ENCODE measurements around the gene ATP6V1E1.

The ATP6V1E1 gene

DNA sequence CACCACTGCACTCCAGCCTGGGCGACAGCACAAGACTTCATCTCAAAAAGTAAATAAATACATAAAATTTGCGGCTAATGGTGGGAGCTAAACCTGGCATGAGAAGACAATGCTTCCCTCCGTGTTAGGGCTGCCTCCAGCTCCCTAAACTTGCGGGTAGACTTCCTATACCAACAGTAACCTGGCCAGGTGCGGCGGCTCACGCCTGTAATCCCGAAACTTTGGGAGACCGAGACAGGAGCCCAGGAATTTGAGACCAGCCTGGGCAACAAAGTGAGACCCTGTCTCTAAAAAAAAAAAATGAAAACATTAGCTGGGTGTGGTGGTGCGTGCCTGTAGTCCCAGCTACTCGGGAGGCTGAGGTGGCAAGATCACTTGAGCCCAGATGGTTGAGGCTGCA is 39.9 kb downstream of the ATP6V1E1 start:
- H3K9ac ChIP-seq (ENCODE audit: low read depth in 1 of 2, low read length in 2 of 2), result no peak overlapping the region
- no peaks in the 10 kb centered on the region for H3K27me3 ChIP-seq (ENCODE audit: control insufficient read depth in 1 of 2, insufficient read depth in 2 of 2, low read length in 2 of 2)
- no peaks in the 10 kb centered on the region for H3K4me1 ChIP-seq (ENCODE audit: control insufficient read depth in 1 of 2, insufficient read depth in 2 of 2, low read length in 2 of 2)
- no peaks in the 10 kb centered on the region for H3K9me3 ChIP-seq (ENCODE audit: control insufficient read depth in 1 of 2, low read length in 2 of 2)
- no peak overlapping the region for H3K4me3 ChIP-seq (ENCODE audit: low read depth in 1 of 2, low read length in 2 of 2)
- peaks cover 21 to 35% of the 10 kb centered on the region in 2 donors for H3K36me3 ChIP-seq (ENCODE audit: control insufficient read depth in 1 of 2, insufficient read depth in 2 of 2, low read length in 2 of 2)
- no peak overlapping the region for H3K27ac ChIP-seq (ENCODE audit: low read depth, low read length)

DNA sequence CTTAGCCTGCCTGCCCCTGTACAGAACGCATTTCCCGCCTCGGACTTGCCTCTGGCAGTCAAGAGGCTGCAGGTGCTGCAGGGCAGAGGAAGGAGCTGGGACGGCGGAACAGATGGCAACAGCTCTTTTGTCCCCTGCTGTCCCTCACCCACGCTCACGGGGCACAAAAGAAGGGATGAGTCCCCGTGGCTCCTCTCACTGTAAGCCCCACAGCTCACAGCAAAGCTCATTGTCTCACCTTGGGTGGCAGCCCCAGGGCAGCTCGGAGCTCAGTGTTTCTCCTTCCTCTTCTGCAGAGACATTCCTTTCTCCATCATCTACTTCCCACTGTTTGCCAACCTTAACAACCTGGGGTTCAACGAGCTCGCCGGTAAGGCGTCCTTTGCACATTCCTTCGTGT is 40.9 kb downstream of the ATP6V1E1 start:
- no peak overlapping the region for H3K4me3 ChIP-seq (ENCODE audit: low read depth in 1 of 2, low read length in 2 of 2)
- H3K4me1 ChIP-seq (ENCODE audit: control insufficient read depth in 1 of 2, insufficient read depth in 2 of 2, low read length in 2 of 2), result no peaks in the 10 kb centered on the region
- H3K9me3 ChIP-seq (ENCODE audit: control insufficient read depth in 1 of 2, low read length in 2 of 2), result no peaks in the 10 kb centered on the region
- H3K27me3 ChIP-seq (ENCODE audit: control insufficient read depth in 1 of 2, insufficient read depth in 2 of 2, low read length in 2 of 2), result no peaks in the 10 kb centered on the region
- H3K9ac ChIP-seq (ENCODE audit: low read depth in 1 of 2, low read length in 2 of 2), result no peak overlapping the region
- peaks cover 13 to 25% of the 10 kb centered on the region in 2 donors for H3K36me3 ChIP-seq (ENCODE audit: control insufficient read depth in 1 of 2, insufficient read depth in 2 of 2, low read length in 2 of 2)
- H3K27ac ChIP-seq (ENCODE audit: low read depth, low read length), result no peak overlapping the region

DNA sequence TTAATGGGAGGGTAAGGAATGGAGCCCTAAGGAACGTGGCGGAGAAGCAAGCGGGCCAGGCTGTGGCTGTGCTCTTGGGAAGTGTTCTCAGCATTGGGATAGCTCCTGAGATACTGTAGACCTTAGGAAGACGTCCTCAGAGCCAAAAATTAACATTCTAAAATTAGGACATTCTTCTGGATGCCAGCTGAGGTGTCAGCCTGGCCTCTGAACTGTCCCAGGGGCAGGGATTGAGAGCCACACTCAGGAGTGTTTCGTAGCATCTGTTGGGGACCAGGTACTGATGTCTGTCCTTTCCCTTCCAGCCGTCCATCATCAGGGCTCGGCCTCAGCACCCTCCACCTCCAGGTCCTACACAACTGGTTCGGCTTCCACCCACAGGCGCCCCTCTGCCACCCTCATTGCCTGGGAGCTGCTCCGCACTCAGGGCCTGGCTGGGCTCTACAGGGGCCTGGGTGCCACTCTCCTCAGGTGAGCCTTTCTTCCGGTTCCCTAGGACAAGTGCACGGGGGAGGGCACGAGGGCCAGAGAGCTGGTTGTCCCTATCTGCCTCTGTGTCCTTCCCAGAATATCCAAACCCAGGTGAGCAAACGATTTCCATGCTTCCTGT is 41.6 kb downstream of the ATP6V1E1 start:
- H3K27ac ChIP-seq (ENCODE audit: low read depth, low read length), result no peak overlapping the region
- no peaks in the 10 kb centered on the region for H3K27me3 ChIP-seq (ENCODE audit: control insufficient read depth in 1 of 2, insufficient read depth in 2 of 2, low read length in 2 of 2)
- no peak overlapping the region for H3K4me3 ChIP-seq (ENCODE audit: low read depth in 1 of 2, low read length in 2 of 2)
- H3K4me1 ChIP-seq (ENCODE audit: control insufficient read depth in 1 of 2, insufficient read depth in 2 of 2, low read length in 2 of 2), result no peaks in the 10 kb centered on the region
- no peaks in the 10 kb centered on the region for H3K9me3 ChIP-seq (ENCODE audit: control insufficient read depth in 1 of 2, low read length in 2 of 2)
- H3K9ac ChIP-seq (ENCODE audit: low read depth in 1 of 2, low read length in 2 of 2), result no peak overlapping the region
- H3K36me3 ChIP-seq (ENCODE audit: control insufficient read depth in 1 of 2, insufficient read depth in 2 of 2, low read length in 2 of 2), result peaks cover 8 to 18% of the 10 kb centered on the region in 2 donors

GRCh38 chr22:17583151-17583550 is 45.4 kb downstream of the ATP6V1E1 start:
- Histone ChIP-seq H3K4me3 (ENCODE audit: low read depth in 1 of 2, low read length in 2 of 2) (no peak overlapping the region), H3K9ac (ENCODE audit: low read depth in 1 of 2, low read length in 2 of 2) (no peak overlapping the region), H3K4me1 (ENCODE audit: control insufficient read depth in 1 of 2, insufficient read depth in 2 of 2, low read length in 2 of 2) (no peaks in the 10 kb centered on the region), H3K36me3 (ENCODE audit: control insufficient read depth in 1 of 2, insufficient read depth in 2 of 2, low read length in 2 of 2) (no peaks in the 10 kb centered on the region), H3K9me3 (ENCODE audit: control insufficient read depth in 1 of 2, low read length in 2 of 2) (no peaks in the 10 kb centered on the region), H3K27me3 (ENCODE audit: control insufficient read depth in 1 of 2, insufficient read depth in 2 of 2, low read length in 2 of 2) (no peaks in the 10 kb centered on the region), H3K27ac (ENCODE audit: low read depth, low read length) (no peak overlapping the region)

DNA sequence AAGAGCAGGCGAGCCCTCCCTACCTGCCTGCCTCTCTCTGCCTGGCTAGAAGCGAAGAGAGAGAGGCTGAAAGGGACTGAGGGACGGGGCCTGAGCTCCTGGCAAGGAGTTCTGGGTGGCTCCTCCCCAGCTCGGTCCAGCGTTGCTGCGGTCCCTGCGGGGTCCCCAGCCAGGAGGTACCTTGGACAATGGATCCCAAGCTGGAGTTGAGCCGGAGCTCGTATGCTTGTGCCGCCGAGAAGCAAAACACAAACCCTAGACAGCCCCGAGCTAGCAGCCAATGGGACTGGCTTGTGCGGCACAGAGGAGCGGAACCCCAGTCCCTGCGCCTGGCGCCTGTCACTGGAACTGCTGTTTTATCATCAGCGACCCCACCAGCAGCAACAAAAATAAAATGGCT is 46.9 kb downstream of the ATP6V1E1 start:
- H3K27ac ChIP-seq (ENCODE audit: low read depth, low read length), result no peak overlapping the region
- H3K36me3 ChIP-seq (ENCODE audit: control insufficient read depth in 1 of 2, insufficient read depth in 2 of 2, low read length in 2 of 2), result no peaks in the 10 kb centered on the region
- no peaks in the 10 kb centered on the region for H3K9me3 ChIP-seq (ENCODE audit: control insufficient read depth in 1 of 2, low read length in 2 of 2)
- no peak overlapping the region for H3K4me3 ChIP-seq (ENCODE audit: low read depth in 1 of 2, low read length in 2 of 2)
- H3K9ac ChIP-seq (ENCODE audit: low read depth in 1 of 2, low read length in 2 of 2), result no peak overlapping the region
- no peaks in the 10 kb centered on the region for H3K27me3 ChIP-seq (ENCODE audit: control insufficient read depth in 1 of 2, insufficient read depth in 2 of 2, low read length in 2 of 2)
- no peaks in the 10 kb centered on the region for H3K4me1 ChIP-seq (ENCODE audit: control insufficient read depth in 1 of 2, insufficient read depth in 2 of 2, low read length in 2 of 2)

GRCh38 chr22:17581056-17581455 is 47.5 kb downstream of the ATP6V1E1 start:
- Histone ChIP-seq H3K36me3 (ENCODE audit: control insufficient read depth in 1 of 2, insufficient read depth in 2 of 2, low read length in 2 of 2) (no peaks in the 10 kb centered on the region), H3K27me3 (ENCODE audit: control insufficient read depth in 1 of 2, insufficient read depth in 2 of 2, low read length in 2 of 2) (no peaks in the 10 kb centered on the region), H3K9ac (ENCODE audit: low read depth in 1 of 2, low read length in 2 of 2) (no peak overlapping the region), H3K4me1 (ENCODE audit: control insufficient read depth in 1 of 2, insufficient read depth in 2 of 2, low read length in 2 of 2) (no peaks in the 10 kb centered on the region), H3K4me3 (ENCODE audit: low read depth in 1 of 2, low read length in 2 of 2) (no peak overlapping the region), H3K27ac (ENCODE audit: low read depth, low read length) (no peak overlapping the region), H3K9me3 (ENCODE audit: control insufficient read depth in 1 of 2, low read length in 2 of 2) (no peaks in the 10 kb centered on the region)

- Histone ChIP-seq H3K36me3 (ENCODE audit: control insufficient read depth in 1 of 2, insufficient read depth in 2 of 2, low read length in 2 of 2) (no peaks in the 10 kb centered on the region), H3K9ac (ENCODE audit: low read depth in 1 of 2, low read length in 2 of 2) (no peak overlapping the region), H3K27ac (ENCODE audit: low read depth, low read length) (no peak overlapping the region), H3K4me1 (ENCODE audit: control insufficient read depth in 1 of 2, insufficient read depth in 2 of 2, low read length in 2 of 2) (no peaks in the 10 kb centered on the region), H3K9me3 (ENCODE audit: control insufficient read depth in 1 of 2, low read length in 2 of 2) (no peaks in the 10 kb centered on the region), H3K4me3 (ENCODE audit: low read depth in 1 of 2, low read length in 2 of 2) (no peak overlapping the region), H3K27me3 (ENCODE audit: control insufficient read depth in 1 of 2, insufficient read depth in 2 of 2, low read length in 2 of 2) (no peaks in the 10 kb centered on the region)
Observed at GRCh38 chr22:17580441-17581031, 48.0 kb downstream of the ATP6V1E1 start.

GRCh38 chr22:17579535-17579981 is 49.0 kb downstream of the ATP6V1E1 start:
- no peak overlapping the region for H3K4me3 ChIP-seq (ENCODE audit: low read depth in 1 of 2, low read length in 2 of 2)
- H3K27me3 ChIP-seq (ENCODE audit: control insufficient read depth in 1 of 2, insufficient read depth in 2 of 2, low read length in 2 of 2), result no peaks in the 10 kb centered on the region
- H3K27ac ChIP-seq (ENCODE audit: low read depth, low read length), result no peak overlapping the region
- no peaks in the 10 kb centered on the region for H3K36me3 ChIP-seq (ENCODE audit: control insufficient read depth in 1 of 2, insufficient read depth in 2 of 2, low read length in 2 of 2)
- H3K4me1 ChIP-seq (ENCODE audit: control insufficient read depth in 1 of 2, insufficient read depth in 2 of 2, low read length in 2 of 2), result no peaks in the 10 kb centered on the region
- no peak overlapping the region for H3K9ac ChIP-seq (ENCODE audit: low read depth in 1 of 2, low read length in 2 of 2)
- no peaks in the 10 kb centered on the region for H3K9me3 ChIP-seq (ENCODE audit: control insufficient read depth in 1 of 2, low read length in 2 of 2)

GRCh38 chr22:17578136-17578754 is 50.3 kb downstream of the ATP6V1E1 start:
- no peaks in the 10 kb centered on the region for H3K27me3 ChIP-seq (ENCODE audit: control insufficient read depth in 1 of 2, insufficient read depth in 2 of 2, low read length in 2 of 2)
- no peaks in the 10 kb centered on the region for H3K9me3 ChIP-seq (ENCODE audit: control insufficient read depth in 1 of 2, low read length in 2 of 2)
- H3K27ac ChIP-seq (ENCODE audit: low read depth, low read length), result no peak overlapping the region
- H3K4me3 ChIP-seq (ENCODE audit: low read depth in 1 of 2, low read length in 2 of 2), result no peak overlapping the region
- no peaks in the 10 kb centered on the region for H3K36me3 ChIP-seq (ENCODE audit: control insufficient read depth in 1 of 2, insufficient read depth in 2 of 2, low read length in 2 of 2)
- no peaks in the 10 kb centered on the region for H3K4me1 ChIP-seq (ENCODE audit: control insufficient read depth in 1 of 2, insufficient read depth in 2 of 2, low read length in 2 of 2)
- H3K9ac ChIP-seq (ENCODE audit: low read depth in 1 of 2, low read length in 2 of 2), result no peak overlapping the region

DNA sequence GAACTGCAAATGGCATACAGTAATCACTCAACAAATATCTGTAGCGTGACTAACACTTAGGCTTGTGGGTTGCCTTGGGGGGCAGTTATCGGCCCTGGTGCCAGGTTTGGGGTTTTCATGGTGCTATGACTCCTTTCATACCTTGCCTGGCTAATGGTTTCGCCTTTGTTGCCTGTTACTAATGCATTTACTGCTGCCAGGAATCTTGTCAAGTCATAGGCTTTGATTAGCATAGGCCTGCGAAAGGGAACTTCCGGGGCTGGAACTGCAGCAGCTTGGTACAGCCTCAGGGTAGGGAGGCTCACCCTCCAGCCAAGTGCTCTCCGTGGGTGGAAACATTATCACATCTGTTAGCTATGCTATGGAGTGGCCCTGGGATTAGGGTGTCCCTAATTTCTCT is 52.1 kb downstream of the ATP6V1E1 start:
- H3K36me3 ChIP-seq (ENCODE audit: control insufficient read depth in 1 of 2, insufficient read depth in 2 of 2, low read length in 2 of 2), result no peaks in the 10 kb centered on the region
- no peaks in the 10 kb centered on the region for H3K9me3 ChIP-seq (ENCODE audit: control insufficient read depth in 1 of 2, low read length in 2 of 2)
- H3K27me3 ChIP-seq (ENCODE audit: control insufficient read depth in 1 of 2, insufficient read depth in 2 of 2, low read length in 2 of 2), result no peaks in the 10 kb centered on the region
- H3K27ac ChIP-seq (ENCODE audit: low read depth, low read length), result no peak overlapping the region
- H3K4me1 ChIP-seq (ENCODE audit: control insufficient read depth in 1 of 2, insufficient read depth in 2 of 2, low read length in 2 of 2), result no peaks in the 10 kb centered on the region
- no peak overlapping the region for H3K9ac ChIP-seq (ENCODE audit: low read depth in 1 of 2, low read length in 2 of 2)
- no peak overlapping the region for H3K4me3 ChIP-seq (ENCODE audit: low read depth in 1 of 2, low read length in 2 of 2)
